ENCODE data around the gene C1orf159. TPM values are rescaled to one million over a fixed set of nuclear protein-coding genes. Genes with fewer than 3 reads are reported as not detected.

The C1orf159 gene
- total and polyA plus RNA-seq, 2 of the 8 experiments (the other 6 are each of a cell fraction or from before 2014, with no cell fraction given) = 10.0 to 10.9 TPM

- H3K4me3 ChIP-seq (ENCODE audit: extremely low read depth in 1 of 4, insufficient read depth in 2 of 4, low read depth in 3 of 4, low read length in 4 of 4) = 0 out of 8 replicates have a peak overlapping the region, but pooled peaks of 1 of the 4 experiments have one; percentile 29
- H3K9ac ChIP-seq (replicated peaks in 1 of 4; ENCODE audit: extremely low read depth in 1 of 4, low read depth in 3 of 4, low read length in 3 of 4) = no peak overlapping the region
- no peaks in the 10 kb centered on the region for H3K79me2 ChIP-seq (ENCODE audit: control insufficient read depth in 1 of 2, insufficient read depth in 2 of 2, low read length in 2 of 2)
- 39% methylated on average over 7 of the region's 9 CpGs; no CpG with 5 or more reads in 1 of the 2 experiments for WGBS, 2 experiments (ENCODE audit: extremely low coverage in 1 of 2, insufficient coverage in 1 of 2, insufficient read length in 1 of 2, insufficient replicate concordance in 2 of 2, low coverage in 1 of 2, low lambda C conversion rate in 2 of 2, missing lambda C conversion rate in 1 of 2)
- ChIA-PET CTCF (ENCODE audit: partially characterized antibody) (interaction anchor here (0.6 kb wide), 1 partner anchor 176 kb away, joined by 3 read pairs; no protein-coding TSS in a partner anchor), POLR2A (ENCODE audit: partially characterized antibody) (interaction anchor here (1.0 to 1.4 kb wide), 2 partner anchors 53 to 138 kb away, joined by 3 to 4 read pairs; no protein-coding TSS in a partner anchor)
- no peak overlapping the region for H3K56ac ChIP-seq (replicated peaks; ENCODE audit: insufficient read length, low read depth, low read length)
- FAIRE-seq (no peak), DNase-seq (ENCODE audit: low read depth in 1 of 2, low spot score in 2 of 2) (peak in 1 of 2 experiments; percentile 54)
- no peak overlapping the region for H4K5ac ChIP-seq (ENCODE audit: insufficient read length, low read depth, low read length)
- H2AK5ac ChIP-seq (ENCODE audit: low read depth, low read length) = no peak overlapping the region
- no peak overlapping the region for H2BK120ac ChIP-seq (replicated peaks; ENCODE audit: low read depth, low read length)
- no peak overlapping the region for H3K23ac ChIP-seq (ENCODE audit: insufficient read length)
- no peak overlapping the region for H2AFZ ChIP-seq (ENCODE audit: low read length)
- peak overlapping the region in 1 of 2 experiments; percentile 28; a peak in 2 of 4 replicates for H3K4me2 ChIP-seq (ENCODE audit: insufficient read depth in 1 of 2, low read depth in 2 of 2, low read length in 2 of 2)
- H3K14ac ChIP-seq (ENCODE audit: insufficient read length) = no peak overlapping the region
- H2BK15ac ChIP-seq (ENCODE audit: low read length) = no peak overlapping the region
- H3K27me3 ChIP-seq (replicated peaks in 1 of 4; ENCODE audit: control insufficient read depth in 3 of 4, extremely low read depth in 1 of 4, insufficient read depth in 3 of 4, low read length in 3 of 4) = peaks cover 0 to 5% (median 2%) of the 10 kb centered on the region in 4 experiments; a peak in 3 of 7 replicates
- no peaks in the 10 kb centered on the region for H3K79me1 ChIP-seq (ENCODE audit: low read depth, low read length)
- no peaks in the 10 kb centered on the region for H3K36me3 ChIP-seq (ENCODE audit: control insufficient read depth in 2 of 4, insufficient read depth in 4 of 4, low read length in 3 of 4)
- H2BK12ac ChIP-seq (ENCODE audit: low read depth, low read length) = no peak overlapping the region
- H3K4me1 ChIP-seq (replicated peaks in 1 of 4; ENCODE audit: control insufficient read depth in 3 of 4, insufficient read depth in 4 of 4, low read length in 3 of 4) = peaks cover 0 to 8% (median 6%) of the 10 kb centered on the region in 4 experiments; a peak in 5 of 7 replicates
- H4K91ac ChIP-seq (replicated peaks; ENCODE audit: insufficient read length, low read length) = no peak overlapping the region
- H3K4ac ChIP-seq (replicated peaks; ENCODE audit: insufficient read length, low read depth, low read length) = no peak overlapping the region
- no peak overlapping the region for H3K27ac ChIP-seq (ENCODE audit: low read depth, low read length)
- H4K8ac ChIP-seq (ENCODE audit: extremely low read depth, insufficient read depth, low read length) = no peak overlapping the region
- H3K18ac ChIP-seq (ENCODE audit: extremely low read depth, low read length) = no peak overlapping the region
- H2BK5ac ChIP-seq (ENCODE audit: low read depth, low read length) = no peak overlapping the region
- no peaks in the 10 kb centered on the region for H3K9me3 ChIP-seq (ENCODE audit: insufficient read depth in 2 of 2, low read depth in 1 of 2, low read length in 1 of 2)
- peaks cover 8% of the 10 kb centered on the region; the same call in 1 of the 2 replicates for H3K23me2 ChIP-seq (ENCODE audit: low read depth, low read length)
- TF ChIP-seq ATF2 (IDR thresholded peaks at IDR 0.05; ENCODE audit: low read length) (no peak), CREB1 (IDR thresholded peaks at IDR 0.05) (peak; percentile 17; the same call in 1 of the 2 replicates)
- no peaks in the 10 kb centered on the region for H4K20me1 ChIP-seq (replicated peaks in 1 of 2; ENCODE audit: control insufficient read depth in 1 of 2, insufficient read depth in 2 of 2, low read length in 2 of 2)
- H2BK20ac ChIP-seq (ENCODE audit: low read length) = no peak overlapping the region
Measured at GRCh38 chr1:1080951-1081310, 35.0 kb downstream of the C1orf159 start.

Data from H1 (cell line).